WTC11 (cell line): ENCODE results near the gene CPNE6. TPM values are rescaled to one million over a fixed set of nuclear protein-coding genes. Genes with fewer than 3 reads are reported as not detected.

Experiments used
- ATAC-seq: fragments of 200-7000 bp; cut with Tn5 transposase; 2 replicates; pipeline ENCODE4 v1.10.0; 2021; ENCODE audit warnings: mild to moderate bottlenecking, moderate library complexity
- CTCF ChIA-PET: fragments of 300-600 bp; sonication (Branson Sonifier 250); formaldehyde crosslinking; loops from one replicate; lab custom pipeline; 2021; ENCODE audit warnings: antibody characterized with exemption; lab: Charles Lee
- POLR2A ChIA-PET: fragments of 350-600 bp; sonication (Branson Sonifier 250); formaldehyde crosslinking; loops from one replicate; lab custom pipeline; 2021; ENCODE audit warnings: antibody characterized with exemption; lab: Charles Lee
- DNase-seq: peaks from one replicate; pipeline ENCODE4 v3.0.0; 2021; ENCODE audit warnings: low spot score
- H3K27ac Mint-ChIP-seq: 2 replicates; pipeline ENCODE4 v1.8.0; 2021; ENCODE audit warnings: mixed read lengths
- H3K27me3 Mint-ChIP-seq: 2 replicates; pipeline ENCODE4 v1.8.0; 2021; ENCODE audit warnings: low read depth, mild to moderate bottlenecking, moderate library complexity, mixed read lengths
- H3K36me3 Mint-ChIP-seq: 2 replicates; pipeline ENCODE4 v1.8.0; 2021; ENCODE audit warnings: mixed read lengths
- H3K4me1 Mint-ChIP-seq: 2 replicates; pipeline ENCODE4 v1.8.0; 2022; ENCODE audit warnings: mixed read lengths
- H3K4me3 Mint-ChIP-seq: 2 replicates; pipeline ENCODE4 v1.8.0; 2021; ENCODE audit warnings: mild to moderate bottlenecking, moderate library complexity, mixed read lengths
- H3K9me3 Mint-ChIP-seq: 2 replicates; pipeline ENCODE4 v1.8.0; 2021; ENCODE audit warnings: mixed read lengths
- CREM ChIP-seq: sonication (generic); formaldehyde crosslinking; IDR thresholded peaks from 2 replicates; pipeline ENCODE4 v1.8.1; 2022; ENCODE audit warnings: mild to moderate bottlenecking, missing genetic modification reagents, moderate library complexity
- FOXK1 ChIP-seq: sonication (generic); formaldehyde crosslinking; IDR thresholded peaks from 2 replicates; pipeline ENCODE4 v1.8.0; 2022; ENCODE audit warnings: mild to moderate bottlenecking, moderate library complexity, missing genetic modification reagents
- FOXP1 ChIP-seq: sonication (generic); formaldehyde crosslinking; IDR thresholded peaks from 2 replicates; pipeline ENCODE4 v1.8.0; 2022; ENCODE audit warnings: missing genetic modification reagents, mild to moderate bottlenecking, moderate library complexity, borderline replicate concordance
- GABPB1 ChIP-seq: sonication (generic); formaldehyde crosslinking; IDR thresholded peaks from 2 replicates; pipeline ENCODE4 v1.8.1; 2023; ENCODE audit warnings: mild to moderate bottlenecking, missing genetic modification reagents
- GTF2I ChIP-seq: fragments of 250-450 bp; sonication (Bioruptor Pico); conservative IDR thresholded peaks from 2 replicates; pipeline ENCODE4 v1.4.0; 2021; ENCODE audit warnings: mild to moderate bottlenecking
- IRF1 ChIP-seq: sonication (generic); formaldehyde crosslinking; IDR thresholded peaks from 2 replicates; pipeline ENCODE4 v1.8.0; 2023; ENCODE audit warnings: missing genetic modification reagents
- IRF2 ChIP-seq: sonication (generic); formaldehyde crosslinking; IDR thresholded peaks from 2 replicates; pipeline ENCODE4 v1.8.0; 2022; ENCODE audit warnings: low read depth, missing genetic modification reagents, borderline replicate concordance
- MLX ChIP-seq: sonication (generic); formaldehyde crosslinking; IDR thresholded peaks from 2 replicates; pipeline ENCODE4 v1.8.1; 2023; ENCODE audit warnings: mild to moderate bottlenecking, missing genetic modification reagents, moderate library complexity
- MXD4 ChIP-seq: fragments of 250-450 bp; sonication (Bioruptor Pico); IDR thresholded peaks from 2 replicates; pipeline ENCODE4 v1.8.0; 2021; ENCODE audit warnings: mild to moderate bottlenecking, moderate library complexity, borderline replicate concordance
- NFE2L1 ChIP-seq: sonication (generic); formaldehyde crosslinking; IDR thresholded peaks from 2 replicates; pipeline ENCODE4 v1.8.1; 2023; ENCODE audit warnings: missing genetic modification reagents
- NFYB ChIP-seq: sonication (generic); formaldehyde crosslinking; conservative IDR thresholded peaks from 2 replicates; pipeline ENCODE4 v1.8.0; 2022; ENCODE audit warnings: low read depth, missing genetic modification reagents
- NR1H2 ChIP-seq: sonication (generic); formaldehyde crosslinking; IDR thresholded peaks from 2 replicates; pipeline ENCODE4 v1.9.0; 2021; ENCODE audit warnings: mild to moderate bottlenecking, moderate library complexity, missing genetic modification reagents
- PRRX2 ChIP-seq: fragments of 250-450 bp; sonication (Bioruptor Pico); IDR thresholded peaks from 2 replicates; pipeline ENCODE4 v1.8.0; 2021; ENCODE audit warnings: mild to moderate bottlenecking
- SMAD4 ChIP-seq: sonication (generic); formaldehyde crosslinking; IDR thresholded peaks from 2 replicates; pipeline ENCODE4 v1.8.0; 2022; ENCODE audit warnings: mild to moderate bottlenecking, missing genetic modification reagents
- TEAD4 ChIP-seq: sonication (generic); formaldehyde crosslinking; IDR thresholded peaks from 2 replicates; pipeline ENCODE4 v1.8.0; 2022; ENCODE audit warnings: mild to moderate bottlenecking, missing genetic modification reagents
- ZBTB21 ChIP-seq: sonication (generic); formaldehyde crosslinking; IDR thresholded peaks from 2 replicates; pipeline ENCODE4 v1.8.1; 2023; ENCODE audit warnings: mild to moderate bottlenecking, missing genetic modification reagents, borderline replicate concordance
- ZNF121 ChIP-seq: sonication (generic); formaldehyde crosslinking; IDR thresholded peaks from 2 replicates; pipeline ENCODE4 v1.8.0; 2023; ENCODE audit warnings: missing genetic modification reagents
- ZNF416 ChIP-seq: fragments of 250-450 bp; sonication (Bioruptor Pico); IDR thresholded peaks from 2 replicates; pipeline ENCODE4 v1.9.0; 2021; ENCODE audit warnings: mild to moderate bottlenecking, inconsistent platforms
- total RNA-seq: library from RNA; stranded (reverse); gene quantifications from 3 replicates; pipeline ENCODE4 v1.2.3, GENCODE V29; 2021
- TF ChIP-seq, protein P1 (sequence below): sonication (generic); formaldehyde crosslinking; IDR thresholded peaks from 2 replicates; pipeline ENCODE4 v1.8.1; 2022; ENCODE audit warnings: mild to moderate bottlenecking, missing genetic modification reagents, moderate library complexity, borderline replicate concordance
- TF ChIP-seq, protein P2 (sequence below): sonication (generic); formaldehyde crosslinking; conservative IDR thresholded peaks from 2 replicates; pipeline ENCODE4 v1.8.1; 2023; ENCODE audit warnings: mild to moderate bottlenecking, low read depth, missing genetic modification reagents, moderate library complexity
- TF ChIP-seq, protein P3 (sequence below): sonication (generic); formaldehyde crosslinking; IDR thresholded peaks from 2 replicates; pipeline ENCODE4 v1.8.1; 2023; ENCODE audit warnings: mild to moderate bottlenecking, missing genetic modification reagents
- TF ChIP-seq, protein P4 (sequence below): fragments of 250-450 bp; sonication (Bioruptor Pico); IDR thresholded peaks from 2 replicates; pipeline ENCODE4 v2.1.2; 2022; ENCODE audit warnings: mild to moderate bottlenecking, moderate library complexity
- TF ChIP-seq, protein P5 (sequence below): sonication (generic); formaldehyde crosslinking; IDR thresholded peaks from 2 replicates; pipeline ENCODE4 v1.8.0; 2022; ENCODE audit warnings: missing genetic modification reagents

The CPNE6 gene
- total RNA-seq, 1 experiment from 2014 or later, result not detected

DNA sequence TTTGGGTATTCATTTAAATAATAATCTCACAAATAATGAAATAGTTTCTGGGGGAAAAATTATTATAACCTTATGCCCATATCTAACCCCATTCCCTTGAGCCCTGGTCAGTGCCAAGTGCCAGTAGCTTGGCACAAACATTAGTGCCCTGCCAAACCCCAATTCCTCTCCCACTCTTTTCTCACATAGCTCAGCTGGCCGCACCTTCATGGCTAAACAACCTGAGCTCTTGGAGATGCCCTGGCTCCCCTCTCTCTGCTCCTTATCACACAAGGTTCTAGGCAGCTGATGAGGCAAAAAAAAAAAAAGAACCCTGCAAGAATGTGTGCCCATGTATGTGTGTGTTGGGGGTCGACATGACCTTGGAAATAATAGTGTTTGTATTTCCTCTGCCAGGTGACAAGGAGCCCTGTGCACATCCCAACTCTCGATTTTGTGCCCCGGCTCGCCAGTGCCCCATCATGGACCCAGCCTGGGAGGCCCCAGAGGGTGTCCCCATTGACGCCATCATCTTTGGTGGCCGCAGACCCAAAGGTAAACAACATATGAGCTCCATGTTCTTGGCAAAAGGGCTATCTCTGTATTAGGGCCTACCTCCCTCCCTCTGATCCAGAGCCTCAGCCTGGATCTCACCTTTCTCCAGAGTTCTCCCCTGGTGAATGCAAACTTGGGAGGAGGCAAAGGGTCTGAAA, 31.1 kb downstream of the CPNE6 start:
- CTCF ChIA-PET, result interaction anchor here (1.0 kb wide), 1 partner anchor 44 kb away, joined by 3 read pairs; no protein-coding TSS in a partner anchor

GRCh38 chr14:24103451-24103850, 32.1 kb downstream of the CPNE6 start:
- peaks cover 49% of the 10 kb centered on the region for H3K36me3 Mint-ChIP-seq
- ATAC-seq, result no peak
- H3K4me3 Mint-ChIP-seq, result no peak overlapping the region
- CTCF ChIA-PET, result interaction anchor here (1.6 kb wide), 1 partner anchor 45 kb away, joined by 5 read pairs; no protein-coding TSS in a partner anchor
- peaks cover 27% of the 10 kb centered on the region for H3K9me3 Mint-ChIP-seq
- H3K27ac Mint-ChIP-seq, result no peak overlapping the region
- no peaks in the 10 kb centered on the region for H3K4me1 Mint-ChIP-seq
- no peaks in the 10 kb centered on the region; the same call in 1 of the 2 replicates for H3K27me3 Mint-ChIP-seq
- DNase-seq, result no peak
- POLR2A ChIA-PET, result interaction anchor here (1.3 to 5.7 kb wide), 2 partner anchors 9 to 12 kb away, joined by 8 to 29 read pairs; partner anchors contain the start of genes DCAF11, NRL and PCK2
- no peak for TF ChIP-seq GTF2I (CRISPR knock-in tag)
- TF ChIP-seq, protein P1, sequence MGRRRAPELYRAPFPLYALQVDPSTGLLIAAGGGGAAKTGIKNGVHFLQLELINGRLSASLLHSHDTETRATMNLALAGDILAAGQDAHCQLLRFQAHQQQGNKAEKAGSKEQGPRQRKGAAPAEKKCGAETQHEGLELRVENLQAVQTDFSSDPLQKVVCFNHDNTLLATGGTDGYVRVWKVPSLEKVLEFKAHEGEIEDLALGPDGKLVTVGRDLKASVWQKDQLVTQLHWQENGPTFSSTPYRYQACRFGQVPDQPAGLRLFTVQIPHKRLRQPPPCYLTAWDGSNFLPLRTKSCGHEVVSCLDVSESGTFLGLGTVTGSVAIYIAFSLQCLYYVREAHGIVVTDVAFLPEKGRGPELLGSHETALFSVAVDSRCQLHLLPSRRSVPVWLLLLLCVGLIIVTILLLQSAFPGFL (CRISPR knock-in tag), result no peak
- TF ChIP-seq, protein P2, sequence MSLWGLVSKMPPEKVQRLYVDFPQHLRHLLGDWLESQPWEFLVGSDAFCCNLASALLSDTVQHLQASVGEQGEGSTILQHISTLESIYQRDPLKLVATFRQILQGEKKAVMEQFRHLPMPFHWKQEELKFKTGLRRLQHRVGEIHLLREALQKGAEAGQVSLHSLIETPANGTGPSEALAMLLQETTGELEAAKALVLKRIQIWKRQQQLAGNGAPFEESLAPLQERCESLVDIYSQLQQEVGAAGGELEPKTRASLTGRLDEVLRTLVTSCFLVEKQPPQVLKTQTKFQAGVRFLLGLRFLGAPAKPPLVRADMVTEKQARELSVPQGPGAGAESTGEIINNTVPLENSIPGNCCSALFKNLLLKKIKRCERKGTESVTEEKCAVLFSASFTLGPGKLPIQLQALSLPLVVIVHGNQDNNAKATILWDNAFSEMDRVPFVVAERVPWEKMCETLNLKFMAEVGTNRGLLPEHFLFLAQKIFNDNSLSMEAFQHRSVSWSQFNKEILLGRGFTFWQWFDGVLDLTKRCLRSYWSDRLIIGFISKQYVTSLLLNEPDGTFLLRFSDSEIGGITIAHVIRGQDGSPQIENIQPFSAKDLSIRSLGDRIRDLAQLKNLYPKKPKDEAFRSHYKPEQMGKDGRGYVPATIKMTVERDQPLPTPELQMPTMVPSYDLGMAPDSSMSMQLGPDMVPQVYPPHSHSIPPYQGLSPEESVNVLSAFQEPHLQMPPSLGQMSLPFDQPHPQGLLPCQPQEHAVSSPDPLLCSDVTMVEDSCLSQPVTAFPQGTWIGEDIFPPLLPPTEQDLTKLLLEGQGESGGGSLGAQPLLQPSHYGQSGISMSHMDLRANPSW (CRISPR knock-in tag), result no peak
- TF ChIP-seq ZNF416 (CRISPR knock-in tag), result no peak
- no peak for TF ChIP-seq NFE2L1
- TF ChIP-seq SMAD4, result no peak
- no peak for TF ChIP-seq MLX (CRISPR knock-in tag)

More for the DNA sequence above, 31.1 kb downstream of the CPNE6 start:
- TF ChIP-seq FOXK1 (CRISPR knock-in tag), result no peak
- no peak for TF ChIP-seq MXD4 (CRISPR knock-in tag)
- no peak for TF ChIP-seq NFYB
- no peak for TF ChIP-seq FOXP1 (CRISPR knock-in tag)
- TF ChIP-seq TEAD4 (CRISPR knock-in tag), result no peak
- TF ChIP-seq ZBTB21 (CRISPR knock-in tag), result no peak
- TF ChIP-seq IRF2 (CRISPR knock-in tag), result no peak
- no peak for TF ChIP-seq CREM (CRISPR knock-in tag)
- no peak for TF ChIP-seq GABPB1 (CRISPR knock-in tag)
- TF ChIP-seq, protein P3, sequence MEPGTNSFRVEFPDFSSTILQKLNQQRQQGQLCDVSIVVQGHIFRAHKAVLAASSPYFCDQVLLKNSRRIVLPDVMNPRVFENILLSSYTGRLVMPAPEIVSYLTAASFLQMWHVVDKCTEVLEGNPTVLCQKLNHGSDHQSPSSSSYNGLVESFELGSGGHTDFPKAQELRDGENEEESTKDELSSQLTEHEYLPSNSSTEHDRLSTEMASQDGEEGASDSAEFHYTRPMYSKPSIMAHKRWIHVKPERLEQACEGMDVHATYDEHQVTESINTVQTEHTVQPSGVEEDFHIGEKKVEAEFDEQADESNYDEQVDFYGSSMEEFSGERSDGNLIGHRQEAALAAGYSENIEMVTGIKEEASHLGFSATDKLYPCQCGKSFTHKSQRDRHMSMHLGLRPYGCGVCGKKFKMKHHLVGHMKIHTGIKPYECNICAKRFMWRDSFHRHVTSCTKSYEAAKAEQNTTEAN, result no peak
- TF ChIP-seq NR1H2 (CRISPR knock-in tag), result no peak
- no peak for TF ChIP-seq PRRX2 (CRISPR knock-in tag)
- TF ChIP-seq IRF1 (CRISPR knock-in tag), result no peak
- TF ChIP-seq, protein P4, sequence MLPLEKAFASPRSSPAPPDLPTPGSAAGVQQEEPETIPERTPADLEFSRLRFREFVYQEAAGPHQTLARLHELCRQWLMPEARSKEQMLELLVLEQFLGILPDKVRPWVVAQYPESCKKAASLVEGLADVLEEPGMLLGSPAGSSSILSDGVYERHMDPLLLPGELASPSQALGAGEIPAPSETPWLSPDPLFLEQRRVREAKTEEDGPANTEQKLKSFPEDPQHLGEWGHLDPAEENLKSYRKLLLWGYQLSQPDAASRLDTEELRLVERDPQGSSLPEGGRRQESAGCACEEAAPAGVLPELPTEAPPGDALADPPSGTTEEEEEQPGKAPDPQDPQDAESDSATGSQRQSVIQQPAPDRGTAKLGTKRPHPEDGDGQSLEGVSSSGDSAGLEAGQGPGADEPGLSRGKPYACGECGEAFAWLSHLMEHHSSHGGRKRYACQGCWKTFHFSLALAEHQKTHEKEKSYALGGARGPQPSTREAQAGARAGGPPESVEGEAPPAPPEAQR (CRISPR knock-in tag), result no peak
- TF ChIP-seq, protein P5, sequence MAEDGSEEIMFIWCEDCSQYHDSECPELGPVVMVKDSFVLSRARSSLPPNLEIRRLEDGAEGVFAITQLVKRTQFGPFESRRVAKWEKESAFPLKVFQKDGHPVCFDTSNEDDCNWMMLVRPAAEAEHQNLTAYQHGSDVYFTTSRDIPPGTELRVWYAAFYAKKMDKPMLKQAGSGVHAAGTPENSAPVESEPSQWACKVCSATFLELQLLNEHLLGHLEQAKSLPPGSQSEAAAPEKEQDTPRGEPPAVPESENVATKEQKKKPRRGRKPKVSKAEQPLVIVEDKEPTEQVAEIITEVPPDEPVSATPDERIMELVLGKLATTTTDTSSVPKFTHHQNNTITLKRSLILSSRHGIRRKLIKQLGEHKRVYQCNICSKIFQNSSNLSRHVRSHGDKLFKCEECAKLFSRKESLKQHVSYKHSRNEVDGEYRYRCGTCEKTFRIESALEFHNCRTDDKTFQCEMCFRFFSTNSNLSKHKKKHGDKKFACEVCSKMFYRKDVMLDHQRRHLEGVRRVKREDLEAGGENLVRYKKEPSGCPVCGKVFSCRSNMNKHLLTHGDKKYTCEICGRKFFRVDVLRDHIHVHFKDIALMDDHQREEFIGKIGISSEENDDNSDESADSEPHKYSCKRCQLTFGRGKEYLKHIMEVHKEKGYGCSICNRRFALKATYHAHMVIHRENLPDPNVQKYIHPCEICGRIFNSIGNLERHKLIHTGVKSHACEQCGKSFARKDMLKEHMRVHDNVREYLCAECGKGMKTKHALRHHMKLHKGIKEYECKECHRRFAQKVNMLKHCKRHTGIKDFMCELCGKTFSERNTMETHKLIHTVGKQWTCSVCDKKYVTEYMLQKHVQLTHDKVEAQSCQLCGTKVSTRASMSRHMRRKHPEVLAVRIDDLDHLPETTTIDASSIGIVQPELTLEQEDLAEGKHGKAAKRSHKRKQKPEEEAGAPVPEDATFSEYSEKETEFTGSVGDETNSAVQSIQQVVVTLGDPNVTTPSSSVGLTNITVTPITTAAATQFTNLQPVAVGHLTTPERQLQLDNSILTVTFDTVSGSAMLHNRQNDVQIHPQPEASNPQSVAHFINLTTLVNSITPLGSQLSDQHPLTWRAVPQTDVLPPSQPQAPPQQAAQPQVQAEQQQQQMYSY (CRISPR knock-in tag), result no peak
- no peak for TF ChIP-seq ZNF416 (CRISPR knock-in tag)
- no peak for TF ChIP-seq ZNF121 (CRISPR knock-in tag)
- POLR2A ChIA-PET, result interaction anchor here (0.6 to 5.7 kb wide), 4 partner anchors 8 to 30 kb away, joined by 3 to 29 read pairs (median 6); partner anchors contain the start of genes DCAF11, NRL and PCK2
- H3K36me3 Mint-ChIP-seq, result peaks cover 49% of the 10 kb centered on the region
- H3K9me3 Mint-ChIP-seq, result peaks cover 27% of the 10 kb centered on the region
- DNase-seq (no peak), ATAC-seq (no peak)
- no peaks in the 10 kb centered on the region for H3K4me1 Mint-ChIP-seq
- H3K27me3 Mint-ChIP-seq, result no peaks in the 10 kb centered on the region; the same call in 1 of the 2 replicates
- no peak overlapping the region for H3K27ac Mint-ChIP-seq
- no peak overlapping the region for H3K4me3 Mint-ChIP-seq
